Measurements from ENCODE around the gene SCUBE2.

The SCUBE2 gene

GRCh38 chr11:9091044-9091922 is at the start of gene SCUBE2:
Gene SCUBE2, minus strand, starts transcription at chr11:9091599. Its CDS starts 71 bp downstream, at chr11:9091528.
- DNase-seq: no peak

- no peak for DNase-seq
These were observed 49.8 kb upstream of the SCUBE2 start for GRCh38 chr11:9141186-9141585.

- DNase-seq: no peak
These were observed 48.4 kb upstream of the SCUBE2 start for GRCh38 chr11:9139628-9140357.

GRCh38 chr11:9138612-9139579 is 47.5 kb upstream of the SCUBE2 start:
- DNase-seq: peak; percentile 4

- DNase-seq: no peak
These were observed 46.7 kb upstream of the SCUBE2 start for GRCh38 chr11:9138133-9138453.

GRCh38 chr11:9137293-9138132 is 46.1 kb upstream of the SCUBE2 start:
- peak; percentile 56 for DNase-seq

GRCh38 chr11:9136741-9137140 is 45.3 kb upstream of the SCUBE2 start:
- no peak for DNase-seq

GRCh38 chr11:9133956-9134355 is 42.6 kb upstream of the SCUBE2 start:
- no peak for DNase-seq

GRCh38 chr11:9132203-9132878 is 40.9 kb upstream of the SCUBE2 start:
- DNase-seq: no peak

GRCh38 chr11:9130297-9130696 is 38.9 kb upstream of the SCUBE2 start:
- DNase-seq: no peak

GRCh38 chr11:9126636-9127035 is 35.2 kb upstream of the SCUBE2 start:
- no peak for DNase-seq

GRCh38 chr11:9125185-9125886 is 33.9 kb upstream of the SCUBE2 start:
- no peak for DNase-seq

- DNase-seq: no peak
These were observed 32.4 kb upstream of the SCUBE2 start for GRCh38 chr11:9123595-9124304.

GRCh38 chr11:9121469-9121796 is 30.0 kb upstream of the SCUBE2 start:
- DNase-seq: no peak

- DNase-seq: no peak
These were observed 29.5 kb upstream of the SCUBE2 start for GRCh38 chr11:9120664-9121468.

- no peak for DNase-seq
These were observed 26.9 kb upstream of the SCUBE2 start for GRCh38 chr11:9118277-9118676.

- no peak for DNase-seq
These were observed 20.7 kb upstream of the SCUBE2 start for GRCh38 chr11:9112075-9112474.

GRCh38 chr11:9109858-9110731 is 18.7 kb upstream of the SCUBE2 start:
- no peak for DNase-seq
